CD4-positive, alpha-beta memory T cell (primary cell): ENCODE measurements around the gene GNG7. TPM values are rescaled to one million over a fixed set of nuclear protein-coding genes. Genes with fewer than 3 reads are reported as not detected.
"Not testable (repeated sequence)": the region's sequence is repeated elsewhere in the genome, so short reads cannot be mapped to it uniquely, and the experiment has no call there.

Experiments used
- CTCF ChIA-PET: fragments of 350-600 bp; sonication (Branson Sonifier 250); formaldehyde crosslinking; loops from one replicate; lab custom pipeline; 2021; ENCODE audit warnings: inconsistent platforms; ENCODE audit not compliant: partially characterized antibody; lab: Charles Lee
- POLR2A ChIA-PET: fragments of 350-600 bp; sonication (Branson Sonifier 250); formaldehyde crosslinking; loops from one replicate; lab custom pipeline; 2021; ENCODE audit not compliant: partially characterized antibody; lab: Charles Lee
- DNase-seq, 5 donors: peaks; one replicate each; pipeline versions ENCODE4 v3.0.0 to v3.0.0-alpha.2; 2020 to 2022; ENCODE audit warnings: mixed read lengths in 1 of 5
- H3K27ac ChIP-seq: one replicate; pipeline ENCODE4 v1.7.0; 2013; ENCODE audit warnings: low read depth, low read length
- H3K27me3 ChIP-seq: 2 replicates; pipeline ENCODE4 v1.7.0; 2013; ENCODE audit warnings: mild to moderate bottlenecking, low read length, moderate library complexity; ENCODE audit not compliant: insufficient read depth
- H3K36me3 ChIP-seq: 2 replicates; pipeline ENCODE4 v1.7.0; 2013; ENCODE audit warnings: mild to moderate bottlenecking, low read length, moderate library complexity; ENCODE audit not compliant: insufficient read depth
- H3K4me1 ChIP-seq: 2 replicates; pipeline ENCODE4 v1.7.0; 2013; ENCODE audit warnings: mild to moderate bottlenecking, low read length, moderate library complexity; ENCODE audit not compliant: insufficient read depth
- H3K4me3 ChIP-seq, 2 donors: one replicate each; pipeline ENCODE4 v1.7.0; 2013; ENCODE audit warnings: low read length in 2 of 2, mild to moderate bottlenecking in 1 of 2
- H3K9me3 ChIP-seq, 2 donors: one replicate each; pipeline ENCODE4 v1.7.0; 2013; ENCODE audit warnings: low read length in 2 of 2, control low read depth in 1 of 2; ENCODE audit not compliant: control insufficient read depth in 1 of 2
- H3K27ac Mint-ChIP-seq, 7 donors: one replicate each; pipeline ENCODE4 v1.8.0; 2020 to 2021; ENCODE audit warnings: mixed read lengths in 7 of 7, mild to moderate bottlenecking in 6 of 7, inconsistent platforms in 3 of 7, moderate library complexity in 3 of 7
- H3K27me3 Mint-ChIP-seq, 2 donors: one replicate each; pipeline ENCODE4 v1.8.0; 2020 to 2021; ENCODE audit warnings: mixed read lengths in 2 of 2
- H3K36me3 Mint-ChIP-seq, 2 donors: one replicate each; pipeline ENCODE4 v1.8.0; 2020 to 2021; ENCODE audit warnings: mixed read lengths in 2 of 2, inconsistent platforms in 1 of 2, mild to moderate bottlenecking in 1 of 2
- H3K4me1 Mint-ChIP-seq, 4 donors: one replicate each; pipeline ENCODE4 v1.8.0; 2020 to 2021; ENCODE audit warnings: mixed read lengths in 4 of 4, mild to moderate bottlenecking in 1 of 4
- H3K4me3 Mint-ChIP-seq, 8 donors: one replicate each; pipeline ENCODE4 v1.8.0; 2020 to 2021; ENCODE audit warnings: mixed read lengths in 8 of 8, mild to moderate bottlenecking in 7 of 8, moderate library complexity in 6 of 8, inconsistent platforms in 3 of 8
- H3K9me3 Mint-ChIP-seq, 8 donors: one replicate each; pipeline ENCODE4 v1.8.0; 2020 to 2021; ENCODE audit warnings: mixed read lengths in 8 of 8, mild to moderate bottlenecking in 5 of 8, inconsistent platforms in 3 of 8, moderate library complexity in 1 of 8
- intact Hi-C: fragments of 100-400 bp; cut with micrococcal nuclease; formaldehyde crosslinking; loops from one replicate; pipeline ENCODE4 v1.15.1; 2023
- polyA plus RNA-seq, 2 donors: library from polyadenylated mRNA; unstranded; fragments of 300-500 nt; fragmentation: Illumina TruSeq; gene quantifications; one replicate each; pipeline ENCODE4 v1.2.3, GENCODE V29; 2021
- total RNA-seq, 2 experiments: library from RNA; stranded (reverse); gene quantifications; one replicate each; pipeline ENCODE4 v1.2.3, GENCODE V29; 2021

The GNG7 gene
- total and polyA plus RNA-seq, 4 experiments from 2014 or later, result 1.9 to 4.2 (median 3.2) TPM

DNA sequence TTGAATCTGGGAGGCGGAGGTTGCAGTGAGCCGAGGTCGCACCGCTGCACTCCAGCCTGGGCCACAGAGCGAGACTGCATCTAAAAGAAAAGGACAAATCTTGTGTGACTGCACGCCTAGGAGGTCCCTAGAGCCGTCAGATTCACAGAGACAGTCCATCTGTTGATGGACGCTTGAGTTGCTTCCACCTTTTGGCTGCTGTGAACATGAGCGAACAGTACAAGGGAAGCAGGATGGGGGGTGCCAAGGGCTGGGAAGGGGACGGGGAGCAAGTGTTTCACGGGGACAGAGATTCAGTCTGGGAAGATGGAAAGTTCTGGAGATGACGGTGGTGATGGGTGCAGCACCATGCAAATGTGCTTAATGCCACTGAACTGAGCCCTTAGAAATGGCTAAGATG lies 78.7 kb downstream of the GNG7 start:
- ChIA-PET CTCF (interaction anchor here (0.7 kb wide), 1 partner anchor 42 kb away, joined by 3 read pairs; no protein-coding TSS in a partner anchor), POLR2A (interaction anchor here (8.4 kb wide), 1 partner anchor 146 kb away, joined by 231 read pairs; the partner anchor contains the start of gene GADD45B)
- H3K36me3 ChIP-seq, result no peaks in the 10 kb centered on the region
- H3K27ac ChIP-seq, result no peak overlapping the region
- H3K9me3 ChIP-seq, result no peaks in the 10 kb centered on the region
- intact Hi-C loops, result no loop called here
- Mint-ChIP-seq H3K9me3 (no peaks in the 10 kb centered on the region), H3K27me3 (no peaks in the 10 kb centered on the region), H3K27ac (peak overlapping the region in 4 of 7 donors; percentile 7 to 54 (median 30)), H3K36me3 (no peaks in the 10 kb centered on the region), H3K4me1 (peaks cover 25 to 58% (median 40%) of the 10 kb centered on the region in 4 donors), H3K4me3 (peak overlapping the region in 2 of 8 donors; percentile 20 to 22)
- H3K4me3 ChIP-seq, result no peak overlapping the region
- no peaks in the 10 kb centered on the region for H3K27me3 ChIP-seq
- no peak for DNase-seq
- H3K4me1 ChIP-seq, result peaks cover 36% of the 10 kb centered on the region

DNA sequence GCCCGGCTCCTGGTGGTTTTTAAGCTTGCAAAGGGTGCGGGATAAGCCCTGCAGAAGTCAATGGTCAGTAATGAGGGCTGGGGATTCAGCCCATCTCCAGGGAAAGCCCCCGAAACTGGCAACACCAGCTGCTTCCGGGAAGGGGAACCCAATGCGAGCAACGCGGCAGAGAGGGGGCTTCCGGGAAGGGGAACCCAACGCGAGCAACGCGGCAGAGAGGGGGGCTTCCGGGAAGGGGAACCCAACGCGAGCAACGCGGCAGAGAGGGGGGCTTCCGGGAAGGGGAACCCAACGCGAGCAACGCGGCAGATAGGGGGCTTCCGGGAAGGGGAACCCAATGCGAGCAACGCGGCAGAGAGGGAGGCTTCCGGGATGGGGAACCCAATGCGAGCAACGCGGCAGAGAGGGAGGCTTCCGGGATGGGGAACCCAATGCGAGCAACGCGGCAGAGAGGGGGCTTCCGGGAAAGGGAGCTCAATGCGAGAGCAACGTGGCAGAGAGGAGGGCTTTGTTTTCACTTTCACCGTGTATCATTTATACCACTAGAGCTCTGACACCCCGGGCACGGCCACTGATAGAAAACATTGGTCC lies 80.0 kb downstream of the GNG7 start:
- H3K9me3 Mint-ChIP-seq, intact Hi-C loops, H3K27me3 ChIP-seq, H3K36me3 Mint-ChIP-seq, H3K27me3 Mint-ChIP-seq, H3K27ac ChIP-seq, H3K9me3 ChIP-seq, H3K36me3 ChIP-seq: not testable (repeated sequence)
- peak overlapping the region in 6 of 7 donors; percentile 85 to 96 (median 95) for H3K27ac Mint-ChIP-seq
- peaks cover 33 to 60% (median 46%) of the 10 kb centered on the region in 4 donors for H3K4me1 Mint-ChIP-seq
- peak; percentile 49 to 61 (median 54) for DNase-seq
- ChIA-PET POLR2A (interaction anchor here (0.8 to 8.4 kb wide), 4 partner anchors 8 to 145 kb away, joined by 3 to 231 read pairs (median 21); partner anchors contain the start of gene GADD45B), CTCF (interaction anchor here (1.0 to 8.5 kb wide), 6 partner anchors 8 to 146 kb away, joined by 5 to 116 read pairs (median 13); partner anchors contain the start of gene GADD45B)
- H3K4me1 ChIP-seq, result peaks cover 50% of the 10 kb centered on the region
- H3K4me3 Mint-ChIP-seq, result peak overlapping the region in 5 of 8 donors; percentile 79 to 88 (median 83)
- peak overlapping the region in 1 of 2 donors; percentile 69 for H3K4me3 ChIP-seq

DNA sequence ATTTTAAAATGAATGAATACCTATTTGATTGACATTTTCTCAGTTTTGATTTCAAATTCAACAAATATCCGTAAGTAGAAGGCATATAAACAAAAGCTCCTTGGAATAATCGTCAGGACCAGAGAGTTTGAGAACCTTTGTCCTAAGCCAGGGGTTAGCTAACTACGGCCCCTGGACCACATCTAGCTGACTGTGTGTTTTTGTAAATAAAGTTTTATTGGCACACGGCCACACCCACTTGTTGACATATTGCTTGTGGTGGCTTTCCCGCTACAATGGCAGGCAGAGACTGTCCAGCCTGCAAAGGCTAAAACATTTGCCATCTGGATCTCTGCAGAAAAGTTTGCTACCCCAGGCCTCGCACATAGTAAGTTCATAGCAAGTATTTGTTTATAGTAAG lies 83.4 kb downstream of the GNG7 start:
- CTCF ChIA-PET, result interaction anchor here (1.2 to 8.6 kb wide), 8 partner anchors 8 to 147 kb away, joined by 5 to 116 read pairs (median 20); partner anchors contain the start of gene GADD45B
- Mint-ChIP-seq H3K4me3 (peak overlapping the region; percentile 66 to 90 (median 80)), H3K27me3 (no peaks in the 10 kb centered on the region), H3K27ac (peak overlapping the region; percentile 89 to 96 (median 93)), H3K4me1 (peaks cover 37 to 69% (median 53%) of the 10 kb centered on the region in 4 donors), H3K9me3 (no peaks in the 10 kb centered on the region), H3K36me3 (no peaks in the 10 kb centered on the region)
- Histone ChIP-seq H3K4me1 (peaks cover 66% of the 10 kb centered on the region), H3K36me3 (no peaks in the 10 kb centered on the region), H3K9me3 (no peaks in the 10 kb centered on the region), H3K27me3 (no peaks in the 10 kb centered on the region), H3K27ac (peak overlapping the region; percentile 57), H3K4me3 (peak overlapping the region in 1 of 2 donors; percentile 8)
- no peak for DNase-seq
- intact Hi-C loops, result no loop called here
- POLR2A ChIA-PET, result interaction anchor here (0.5 to 8.4 kb wide), 11 partner anchors 9 to 381 kb away, joined by 3 to 231 read pairs (median 4); partner anchors contain the start of gene GADD45B

DNA sequence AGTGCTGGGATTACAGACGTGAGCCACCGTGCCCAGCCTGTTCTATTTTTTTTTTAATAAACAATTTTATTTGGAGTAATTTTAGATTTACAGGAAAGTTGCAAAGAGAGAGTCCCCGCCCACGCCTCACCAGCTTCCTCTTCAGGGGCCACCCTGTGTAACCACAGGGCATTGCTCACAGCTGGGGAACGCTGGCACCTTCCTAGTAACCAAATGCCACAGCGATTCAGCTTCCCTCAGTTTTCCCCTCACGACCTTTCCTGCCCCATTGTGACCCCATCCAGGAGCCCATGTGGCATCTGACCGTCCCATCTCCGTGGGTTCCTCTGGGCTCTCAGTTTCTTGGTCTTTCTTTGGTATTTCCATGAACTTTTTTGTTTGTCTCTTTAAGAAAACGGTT lies 83.9 kb downstream of the GNG7 start:
- Mint-ChIP-seq H3K4me3 (peak overlapping the region; percentile 66 to 90 (median 80)), H3K9me3 (no peaks in the 10 kb centered on the region), H3K36me3 (no peaks in the 10 kb centered on the region), H3K27me3 (no peaks in the 10 kb centered on the region), H3K4me1 (peaks cover 40 to 69% (median 54%) of the 10 kb centered on the region in 4 donors), H3K27ac (peak overlapping the region; percentile 89 to 96 (median 93))
- H3K9me3 ChIP-seq, result no peaks in the 10 kb centered on the region
- H3K27me3 ChIP-seq, result no peaks in the 10 kb centered on the region
- no peaks in the 10 kb centered on the region for H3K36me3 ChIP-seq
- CTCF ChIA-PET, result interaction anchor here (1.0 to 8.6 kb wide), 8 partner anchors 8 to 146 kb away, joined by 3 to 116 read pairs (median 6); partner anchors contain the start of gene GADD45B
- peak overlapping the region; percentile 8 to 29 for H3K4me3 ChIP-seq
- DNase-seq, result peak; percentile 51 to 84 (median 59)
- intact Hi-C loops, result no loop called here
- POLR2A ChIA-PET, result interaction anchor here (0.5 to 8.4 kb wide), 13 partner anchors 10 to 1369 kb away, joined by 3 to 231 read pairs (median 4); partner anchors contain the start of gene GADD45B
- peak overlapping the region; percentile 57 for H3K27ac ChIP-seq
- H3K4me1 ChIP-seq, result peaks cover 70% of the 10 kb centered on the region

DNA sequence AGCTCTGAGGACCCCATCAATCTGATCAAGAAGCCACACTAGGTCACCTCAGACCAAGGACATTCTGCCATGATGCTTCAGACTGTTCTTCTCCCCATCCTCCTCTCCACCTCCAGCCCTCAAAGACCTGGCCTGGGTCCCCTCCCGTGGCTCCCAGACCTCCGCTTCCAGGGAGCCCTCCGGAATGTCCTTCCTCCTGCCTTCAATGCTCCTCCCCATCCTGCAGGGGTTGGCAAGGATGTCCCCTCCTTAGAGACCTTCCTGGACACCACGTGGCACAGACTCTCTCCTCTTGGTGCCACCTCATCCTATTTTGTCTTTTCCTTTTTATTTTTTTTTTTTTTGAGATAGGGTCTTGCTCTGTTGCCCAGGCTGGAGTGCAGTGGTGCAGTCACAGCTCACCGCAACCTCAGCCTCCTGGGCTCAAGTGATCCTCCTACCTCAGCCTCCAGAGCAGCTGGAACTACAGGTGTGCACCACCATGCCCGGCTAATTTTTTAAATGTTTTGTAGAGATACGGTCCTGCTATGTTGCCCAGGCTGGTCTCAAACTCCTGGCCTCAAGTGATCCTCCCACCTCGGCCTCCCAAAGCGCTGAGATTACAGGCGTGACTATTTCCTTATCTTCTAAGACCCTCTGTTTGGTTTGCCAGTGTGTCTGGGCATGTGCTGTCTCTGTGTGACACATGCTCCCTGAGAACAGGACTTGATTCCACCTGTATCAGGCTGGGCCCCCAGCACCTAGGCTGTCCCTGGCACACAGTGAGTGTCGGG lies 84.9 kb downstream of the GNG7 start:
- H3K27me3 ChIP-seq, result no peaks in the 10 kb centered on the region
- no peaks in the 10 kb centered on the region for H3K9me3 Mint-ChIP-seq
- H3K9me3 ChIP-seq, result no peaks in the 10 kb centered on the region
- H3K4me1 Mint-ChIP-seq, result peaks cover 40 to 78% (median 57%) of the 10 kb centered on the region in 4 donors
- peak overlapping the region in 6 of 7 donors; percentile 68 to 95 (median 82) for H3K27ac Mint-ChIP-seq
- H3K36me3 Mint-ChIP-seq, result no peaks in the 10 kb centered on the region
- peaks cover 72% of the 10 kb centered on the region for H3K4me1 ChIP-seq
- ChIA-PET POLR2A (interaction anchor here (0.7 to 8.4 kb wide), 7 partner anchors 19 to 1370 kb away, joined by 3 to 231 read pairs (median 5); partner anchors contain the start of gene GADD45B), CTCF (interaction anchor here (0.6 to 8.6 kb wide), 8 partner anchors 7 to 145 kb away, joined by 3 to 116 read pairs (median 7); partner anchors contain the start of gene GADD45B)
- H3K27me3 Mint-ChIP-seq, result no peaks in the 10 kb centered on the region
- no peak overlapping the region for H3K27ac ChIP-seq
- no peak for DNase-seq
- intact Hi-C loops, result no loop called here
- no peaks in the 10 kb centered on the region for H3K36me3 ChIP-seq
- peak overlapping the region in 7 of 8 donors; percentile 32 to 90 (median 82) for H3K4me3 Mint-ChIP-seq
- peak overlapping the region in 1 of 2 donors; percentile 23 for H3K4me3 ChIP-seq

DNA sequence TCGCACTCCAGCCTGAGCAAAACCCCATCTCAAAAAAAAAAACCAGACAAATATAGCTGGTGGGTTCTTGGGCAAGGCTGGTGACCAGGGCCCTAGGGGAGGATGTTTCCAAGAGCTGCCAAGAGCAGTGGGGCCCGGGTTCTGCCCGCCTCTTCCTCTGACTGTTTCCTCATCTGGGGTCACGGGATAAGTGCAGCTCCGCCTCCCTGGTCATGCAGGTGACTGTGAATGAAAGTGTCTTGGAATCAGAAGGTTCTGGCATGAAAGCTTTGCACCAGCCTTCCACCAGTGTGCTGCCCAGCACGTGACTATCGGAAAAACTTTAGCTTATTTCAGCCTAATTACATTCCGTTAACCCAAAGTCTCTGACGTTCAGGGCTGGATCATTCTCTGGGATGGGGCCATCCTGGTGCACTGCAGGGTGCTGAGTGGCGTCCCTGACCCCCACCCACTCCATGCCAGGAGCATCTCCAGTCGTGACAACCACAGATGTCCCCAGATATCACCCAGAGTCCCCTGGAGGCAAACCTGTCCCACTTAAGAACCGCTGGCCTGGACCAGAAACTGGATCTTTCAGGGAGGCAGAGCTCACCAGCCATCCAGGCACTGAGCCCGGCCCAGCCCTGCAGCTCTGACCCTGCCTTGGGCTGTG lies 85.6 kb downstream of the GNG7 start:
- DNase-seq, result peak in 2 of 5 donors; percentile 28 to 63
- H3K4me1 ChIP-seq, result peaks cover 67% of the 10 kb centered on the region
- no peaks in the 10 kb centered on the region for H3K9me3 ChIP-seq
- Mint-ChIP-seq H3K27ac (peak overlapping the region in 5 of 7 donors; percentile 4 to 70 (median 42)), H3K9me3 (no peaks in the 10 kb centered on the region), H3K4me1 (peaks cover 40 to 73% (median 56%) of the 10 kb centered on the region in 4 donors), H3K36me3 (no peaks in the 10 kb centered on the region), H3K27me3 (no peaks in the 10 kb centered on the region), H3K4me3 (peak overlapping the region in 6 of 8 donors; percentile 27 to 90 (median 43))
- ChIA-PET POLR2A (interaction anchor here (0.8 to 8.4 kb wide), 4 partner anchors 34 to 675 kb away, joined by 3 to 231 read pairs (median 4); partner anchors contain the start of gene GADD45B), CTCF (interaction anchor here (1.5 to 8.6 kb wide), 6 partner anchors 17 to 145 kb away, joined by 3 to 116 read pairs (median 20); partner anchors contain the start of gene GADD45B)
- H3K4me3 ChIP-seq, result no peak overlapping the region
- H3K27ac ChIP-seq, result no peak overlapping the region
- intact Hi-C loops, result no loop called here
- H3K36me3 ChIP-seq, result no peaks in the 10 kb centered on the region
- no peaks in the 10 kb centered on the region for H3K27me3 ChIP-seq
